Ureter (tissue), 1 donor: Measurements from ENCODE around the gene INHBB. TPM values are rescaled to one million over a fixed set of nuclear protein-coding genes. Genes with fewer than 3 reads are reported as not detected.
"Not testable (repeated sequence)": the region's sequence is repeated elsewhere in the genome, so short reads cannot be mapped to it uniquely, and the experiment has no call there.

Experiments used
- DNase-seq: peaks from one replicate; pipeline ENCODE4 v3.0.0-alpha.2; 2020; ENCODE audit warnings: low spot score
- total RNA-seq: library from RNA; stranded (reverse); gene quantifications from one replicate; pipeline ENCODE4 v1.2.4, GENCODE V29; 2023
- donor health status: DM: yes; HTN: yes; CAD: no.

INHBB gene
- total RNA-seq, 1 donor from 2014 or later = 10.8 TPM

DNA sequence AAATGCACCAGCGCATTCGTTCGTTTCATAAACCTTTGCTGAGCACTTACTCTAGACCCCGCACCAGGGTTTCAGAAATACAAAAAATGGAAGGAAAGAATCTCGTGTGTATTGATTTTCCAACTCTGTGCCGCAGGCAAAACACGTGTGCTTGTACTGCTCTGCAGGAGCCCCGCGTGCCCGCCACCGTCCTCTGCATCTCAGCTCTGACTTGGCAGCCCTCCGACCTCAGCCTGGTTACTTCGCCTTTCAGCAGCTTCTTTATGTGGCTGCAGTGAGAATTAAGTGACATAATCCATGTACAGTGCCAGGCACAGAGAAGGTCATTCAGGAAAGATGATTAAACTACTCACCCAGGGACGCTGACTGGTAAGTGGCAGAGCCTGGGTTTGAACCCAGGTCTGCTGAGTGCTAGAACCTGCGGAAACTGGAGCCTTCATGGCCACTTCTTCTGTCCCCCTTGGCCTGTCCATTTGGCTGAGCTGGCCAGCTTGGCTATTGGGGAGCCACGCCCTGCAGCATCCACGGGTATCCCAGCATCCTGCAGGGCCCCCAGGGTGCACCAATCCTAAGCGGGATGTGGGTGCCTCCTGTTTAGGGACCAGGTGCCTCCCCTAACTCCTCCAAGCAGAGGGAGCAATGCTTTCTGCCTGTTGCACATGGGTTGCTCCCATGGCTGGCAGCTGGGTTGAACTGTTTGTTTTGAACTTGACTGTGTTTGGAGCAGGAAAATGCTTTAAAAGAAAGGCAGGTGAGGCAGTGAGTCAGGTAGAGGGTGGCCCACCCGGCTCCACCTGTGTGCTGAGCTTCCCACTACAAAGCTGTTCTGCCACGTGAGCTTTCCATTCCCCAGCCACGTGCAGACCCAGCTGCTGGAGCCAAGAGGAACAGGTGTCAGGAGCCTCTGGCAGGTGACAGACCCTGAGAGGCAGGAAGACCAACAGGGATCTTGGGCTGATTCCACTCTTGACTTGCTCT is 34.3 kb downstream of the INHBB start:
- no peak for DNase-seq

- no peak for DNase-seq
Observed at GRCh38 chr2:120381192-120381591, 35.3 kb downstream of the INHBB start.

- no peak for DNase-seq
Observed at GRCh38 chr2:120381661-120382060, 35.7 kb downstream of the INHBB start.

- no peak for DNase-seq
Observed at GRCh38 chr2:120382541-120383144, 36.7 kb downstream of the INHBB start.

DNA sequence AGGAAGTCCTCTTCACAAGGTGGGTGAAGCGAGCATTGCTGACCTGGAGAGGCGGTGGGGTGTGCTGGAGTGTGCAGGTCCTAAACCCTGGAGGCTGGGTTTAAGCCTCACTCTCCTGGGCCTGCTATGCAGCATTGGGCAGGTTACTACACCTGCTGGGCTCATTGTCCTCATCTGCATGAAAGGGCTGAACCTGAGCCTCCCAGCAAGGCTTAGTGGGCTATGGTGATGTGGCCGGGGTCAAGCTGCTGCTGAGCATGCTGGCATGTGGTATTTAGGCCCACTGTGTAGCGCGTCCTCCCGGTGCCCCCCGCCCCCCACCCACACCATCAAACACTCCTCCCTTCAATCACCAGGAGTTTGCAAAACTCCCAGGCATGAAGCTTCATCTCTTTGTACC is 37.3 kb downstream of the INHBB start:
- DNase-seq = no peak

DNA sequence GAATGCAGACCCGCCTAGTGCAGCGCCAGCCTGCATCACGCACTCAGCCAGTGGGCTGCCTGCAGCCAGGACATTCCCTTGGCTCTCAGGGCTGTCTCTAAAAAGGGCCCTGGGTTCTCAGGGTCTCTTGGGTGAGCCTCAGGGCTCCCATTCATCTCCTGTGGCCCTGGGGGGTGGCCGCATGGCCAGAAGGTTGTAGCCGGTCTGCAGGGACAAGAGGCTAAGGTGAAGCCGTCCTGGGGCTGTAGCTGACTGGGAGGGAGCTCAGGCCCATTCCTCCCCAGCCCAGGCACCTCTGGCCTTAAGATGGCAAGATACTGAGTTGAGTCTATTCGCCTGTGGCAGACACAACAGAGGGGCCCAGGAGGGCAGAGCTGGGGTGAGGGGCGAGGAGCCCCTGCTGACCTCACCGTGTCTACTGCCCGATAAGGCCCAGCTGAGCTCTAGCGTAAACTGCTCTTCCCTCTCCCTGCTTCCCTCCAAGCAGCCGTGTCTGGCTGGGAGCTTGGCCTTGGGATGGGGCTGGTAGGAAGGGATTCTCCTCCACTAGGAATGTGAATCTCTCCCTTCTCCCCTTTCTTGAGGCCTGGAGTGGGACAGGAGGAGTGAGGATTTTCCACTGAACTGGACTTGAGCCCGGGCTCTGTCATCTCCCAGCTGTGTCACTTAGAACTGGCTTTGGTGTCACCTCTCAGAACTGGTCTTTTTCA is 37.9 kb downstream of the INHBB start:
- no peak for DNase-seq

DNA sequence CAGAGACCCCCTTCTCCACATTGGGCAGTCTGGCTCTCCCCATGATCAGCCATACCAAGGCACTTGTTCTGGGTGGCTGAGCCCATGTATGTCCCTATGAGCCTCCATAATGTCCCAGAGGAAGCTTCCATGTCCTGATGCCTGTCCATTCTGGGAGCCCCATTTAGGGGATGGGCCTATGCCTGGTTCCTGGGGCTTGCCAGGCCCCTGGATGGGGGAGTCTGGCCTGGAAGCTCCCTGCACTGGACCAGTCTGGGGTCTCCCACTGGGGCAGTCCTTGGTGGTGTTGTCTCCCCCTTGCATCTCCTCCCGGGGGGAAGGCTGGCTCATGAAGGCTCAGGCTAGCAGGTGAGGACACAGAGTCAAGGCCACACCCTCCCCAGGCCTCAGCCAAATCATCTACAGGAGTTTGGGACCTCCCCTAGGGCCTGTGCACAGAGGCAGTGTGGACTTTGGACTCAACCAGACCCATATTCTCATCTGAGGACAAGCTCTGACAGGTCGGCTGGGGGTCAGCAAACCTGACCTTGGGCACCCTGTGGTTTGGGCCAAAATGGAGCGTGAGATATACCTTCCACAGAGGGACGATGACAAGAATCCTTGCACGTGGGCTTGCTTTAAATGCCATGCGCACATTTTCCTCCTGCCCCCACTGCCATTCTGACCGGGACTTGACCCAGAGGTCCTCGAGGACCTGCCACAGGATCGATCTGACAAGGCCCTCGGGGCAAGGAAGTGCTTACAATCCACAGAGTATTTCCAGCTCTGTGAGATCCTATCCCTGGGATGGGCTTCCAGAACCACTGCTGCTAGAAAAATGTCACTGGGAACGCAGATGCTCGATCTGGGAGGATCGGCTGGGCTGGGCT is 38.8 kb downstream of the INHBB start:
- no peak for DNase-seq

- DNase-seq = no peak
Observed at GRCh38 chr2:120385355-120386127, 39.6 kb downstream of the INHBB start.

GRCh38 chr2:120388222-120389035 is 42.5 kb downstream of the INHBB start:
- DNase-seq = no peak

- no peak for DNase-seq
Observed at GRCh38 chr2:120389036-120389391, 43.1 kb downstream of the INHBB start.

DNA sequence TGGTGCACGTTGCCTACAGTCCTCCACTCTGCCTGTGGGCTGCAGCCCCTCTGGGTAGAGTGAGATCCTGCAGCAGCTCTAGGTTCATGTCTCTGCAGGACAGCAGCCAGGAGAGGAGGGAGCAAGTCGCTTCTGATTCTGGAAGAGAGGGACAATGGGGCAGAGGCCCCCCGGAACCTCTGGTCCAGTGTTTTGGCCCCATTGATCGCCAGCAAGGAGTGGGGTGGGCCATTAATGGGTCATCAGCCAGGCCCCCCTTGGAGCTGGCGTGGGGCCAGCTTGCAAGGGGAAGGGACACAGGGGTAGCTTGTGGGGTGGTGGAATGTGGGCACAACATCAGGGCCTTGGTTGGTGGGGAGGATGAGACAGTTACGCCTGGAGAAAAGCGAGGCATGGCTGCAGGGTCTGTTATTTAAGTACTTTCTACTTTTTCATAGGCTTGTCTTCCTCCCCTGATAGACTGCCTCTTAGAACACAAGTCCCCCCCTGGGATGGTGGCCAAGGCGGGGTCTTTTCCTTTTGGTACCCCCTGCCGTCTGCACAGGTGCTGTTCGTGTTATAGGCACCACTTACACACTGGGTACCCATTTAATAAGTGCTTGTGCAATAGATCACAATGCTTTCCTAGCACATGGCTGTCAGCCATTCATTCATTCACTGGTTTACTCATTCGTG is 44.6 kb downstream of the INHBB start:
- peak; percentile 17 for DNase-seq

DNA sequence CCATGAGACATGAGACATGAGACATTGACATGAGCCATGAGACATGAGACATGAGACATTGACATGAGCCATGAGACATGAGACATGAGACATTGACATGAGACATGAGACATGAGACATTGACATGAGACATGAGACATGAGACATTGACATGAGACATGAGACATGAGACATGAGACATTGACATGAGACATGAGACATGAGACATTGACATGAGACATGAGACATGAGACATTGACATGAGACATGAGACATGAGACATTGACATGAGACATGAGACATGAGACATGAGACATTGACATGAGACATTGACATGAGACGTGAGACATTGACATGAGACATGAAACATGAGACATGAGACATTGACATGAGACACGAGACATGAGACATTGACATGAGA is 45.4 kb downstream of the INHBB start:
- not testable (repeated sequence) for DNase-seq

DNA sequence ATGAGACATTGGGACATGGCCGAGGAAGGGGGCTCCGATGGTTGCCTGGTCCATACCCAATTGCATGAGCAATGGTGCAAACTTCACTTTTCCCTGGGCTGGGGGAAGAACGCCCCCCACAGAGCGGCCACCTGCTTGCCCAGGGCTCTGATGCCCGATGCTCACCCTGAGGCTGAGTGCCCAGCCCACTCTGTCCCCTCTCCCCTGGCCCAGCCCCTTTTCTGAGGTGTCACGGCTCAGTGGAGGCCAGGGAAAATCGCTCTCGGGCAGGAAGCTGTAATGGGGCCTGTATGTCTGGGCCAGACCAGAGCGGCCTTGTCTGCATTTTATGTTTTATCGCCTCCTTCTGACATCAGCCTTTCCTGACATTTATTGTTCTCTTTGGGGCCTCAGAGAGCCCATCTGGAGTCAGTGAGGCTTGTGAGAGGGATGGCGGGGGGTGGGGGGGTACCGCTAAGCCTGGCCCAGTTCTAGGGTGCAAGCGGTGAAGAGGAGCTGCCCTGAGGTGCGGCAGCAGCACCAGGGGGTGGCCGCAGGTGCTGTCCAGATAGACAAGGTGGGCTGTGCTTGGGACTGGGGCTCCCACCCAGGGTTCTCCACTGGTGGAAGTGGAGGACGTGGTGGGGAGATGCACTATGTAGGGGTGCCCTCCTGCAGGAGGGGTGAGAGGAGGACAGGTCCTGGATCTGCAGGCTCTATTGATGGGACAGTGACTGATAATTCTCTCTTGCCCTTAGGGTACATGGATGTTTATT is 46.2 kb downstream of the INHBB start:
- DNase-seq = peak; percentile 27

GRCh38 chr2:120392923-120393322 is 47.0 kb downstream of the INHBB start:
- no peak for DNase-seq

DNA sequence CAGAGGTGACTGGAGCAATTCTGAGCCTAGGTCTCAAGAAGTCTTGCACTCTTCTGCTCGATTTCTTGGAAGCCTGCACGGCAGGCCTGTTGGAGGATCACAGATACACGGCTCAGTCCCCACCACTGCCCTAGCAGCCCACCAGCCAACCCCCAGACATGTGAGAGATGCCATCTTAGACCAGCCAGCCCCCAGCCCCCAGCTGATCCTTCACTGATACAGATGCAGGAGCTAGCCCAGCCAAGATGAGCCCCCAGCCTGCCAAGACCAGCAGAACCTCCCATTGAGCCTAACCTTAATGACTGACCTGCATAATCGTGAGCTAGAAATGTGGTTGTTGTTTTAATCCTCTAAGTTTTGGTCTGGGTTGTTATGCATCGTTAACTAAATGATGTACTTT is 47.5 kb downstream of the INHBB start:
- peak; percentile 22 for DNase-seq

DNA sequence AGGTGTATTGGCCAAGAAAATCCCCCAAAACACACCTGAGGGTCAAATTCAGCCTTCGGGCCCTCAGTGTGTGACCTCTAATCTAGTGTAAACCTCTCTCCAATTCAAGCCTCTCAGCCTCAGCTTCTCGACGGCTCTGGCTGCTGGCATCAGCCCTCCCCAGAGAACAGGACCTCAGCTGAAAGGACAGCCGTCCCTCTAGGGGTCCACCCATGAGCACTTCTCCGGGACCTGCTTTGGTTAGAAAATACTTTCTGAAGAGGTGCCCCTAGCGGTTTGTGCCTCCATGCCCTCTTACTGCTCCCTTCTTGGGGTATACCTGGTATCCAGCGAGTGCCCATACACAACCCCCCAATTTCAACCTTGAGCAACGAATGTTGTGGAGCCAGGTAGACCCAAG is 48.8 kb downstream of the INHBB start:
- DNase-seq = no peak

- peak; percentile 40 for DNase-seq
Observed at GRCh38 chr2:120395221-120396012, 49.5 kb downstream of the INHBB start.
